Adipose tissue (tissue), 3 donors: ENCODE data around the gene TIMM17B. TPM values are rescaled to one million over a fixed set of nuclear protein-coding genes. Genes with fewer than 3 reads are reported as not detected.

Experiments used
- H3K27ac ChIP-seq: one replicate; pipeline ENCODE4 v1.5.1; 2013; ENCODE audit warnings: low read depth, low read length
- WGBS, 3 donors: extraction: QIAGEN DNeasy Blood & Tissue Kit; methylation state at CpG; one replicate each; pipeline ENCODE4 v1.1.7; 2013; 5-methylcytosine and 5-hydroxymethylcytosine counted together
- polyA plus RNA-seq, 3 donors: library from polyadenylated mRNA; stranded (reverse); fragments of 200-250 nt; gene quantifications; one replicate each; pipeline ENCODE4 v1.2.3, GENCODE V29; 2013
- donor health status: healthy with polysubstance abuse.
- donor health status: Bipolar disorder and iron deficiency.
- donor health status: healthy.

TIMM17B gene
- 10 to 100 TPM; 33.0 to 46.0 (median 35.0) TPM for polyA plus RNA-seq

GRCh38 chrX:48897625-48898306 is at the start of gene TIMM17B, which contains the start of gene PQBP1:
Gene TIMM17B (minus strand): TSS chrX:48897768. CDS start chrX:48897749, 19 bp downstream.
Gene PQBP1 (plus strand): TSS chrX:48897930. CDS start chrX:48898510, 580 bp downstream.
- WGBS, 3 donors, result 0 to 39% (median 1%) methylated on average over 45 to 49 of the region's 49 CpGs
- H3K27ac ChIP-seq, result peak within 1 kb of the TSS; percentile 81

GRCh38 chrX:48945517-48946348 is 48.2 kb upstream of the TIMM17B start:
- 45 to 59% (median 52%) methylated on average over 6 to 8 of the region's 8 CpGs for WGBS, 3 donors
- no peak overlapping the region for H3K27ac ChIP-seq

GRCh38 chrX:48942895-48943294 is 45.3 kb upstream of the TIMM17B start:
- WGBS, 3 donors, result 70 to 88% (median 80%) methylated on average over 2 of the region's 2 CpGs
- H3K27ac ChIP-seq, result no peak overlapping the region

GRCh38 chrX:48940404-48940955 is 42.9 kb upstream of the TIMM17B start:
- 66 to 86% (median 68%) methylated on average over 2 of the region's 2 CpGs for WGBS, 3 donors
- H3K27ac ChIP-seq, result no peak overlapping the region

- H3K27ac ChIP-seq, result no peak overlapping the region
- WGBS, 3 donors, result 56 to 73% (median 60%) methylated on average over 3 of the region's 3 CpGs
Measured at GRCh38 chrX:48939524-48940228, 42.1 kb upstream of the TIMM17B start.

- H3K27ac ChIP-seq, result no peak overlapping the region
- WGBS, 3 donors, result 44 to 55% methylated on average over 1 of the region's 1 CpG; no CpG with 5 or more reads in 1 of the 3 donors
Measured at GRCh38 chrX:48938721-48939425, 41.3 kb upstream of the TIMM17B start.

GRCh38 chrX:48937054-48937907 is 39.7 kb upstream of the TIMM17B start:
- 34 to 55% (median 39%) methylated on average over 9 of the region's 9 CpGs for WGBS, 3 donors
- no peak overlapping the region for H3K27ac ChIP-seq

- 85 to 92% (median 87%) methylated on average over 8 of the region's 8 CpGs for WGBS, 3 donors
- no peak overlapping the region for H3K27ac ChIP-seq
Measured at GRCh38 chrX:48936429-48937053, 39.0 kb upstream of the TIMM17B start.

GRCh38 chrX:48935301-48935670 is 37.7 kb upstream of the TIMM17B start:
- 93 to 100% (median 93%) methylated on average over 1 of the region's 1 CpG for WGBS, 3 donors
- H3K27ac ChIP-seq, result no peak overlapping the region

- no peak overlapping the region for H3K27ac ChIP-seq
- WGBS, 3 donors, result 71 to 82% (median 82%) methylated on average over 7 of the region's 7 CpGs
Measured at GRCh38 chrX:48934581-48935300, 37.2 kb upstream of the TIMM17B start.

GRCh38 chrX:48933757-48934156 is 36.2 kb upstream of the TIMM17B start:
- H3K27ac ChIP-seq, result no peak overlapping the region
- WGBS, 3 donors, result 75 to 92% (median 84%) methylated on average over 2 of the region's 2 CpGs

GRCh38 chrX:48927736-48928382 is 30.3 kb upstream of the TIMM17B start:
- WGBS, 3 donors, result 64 to 86% (median 76%) methylated on average over 2 of the region's 2 CpGs
- no peak overlapping the region for H3K27ac ChIP-seq

GRCh38 chrX:48927123-48927522 is 29.6 kb upstream of the TIMM17B start:
- 59 to 91% (median 78%) methylated on average over 5 of the region's 5 CpGs for WGBS, 3 donors
- no peak overlapping the region for H3K27ac ChIP-seq

- no peak overlapping the region for H3K27ac ChIP-seq
- WGBS, 3 donors, result 79 to 94% (median 84%) methylated on average over 3 to 5 of the region's 5 CpGs
Measured at GRCh38 chrX:48924270-48924669, 26.7 kb upstream of the TIMM17B start.

GRCh38 chrX:48923771-48924170 is 26.2 kb upstream of the TIMM17B start:
- WGBS, 3 donors, result 82 to 96% (median 91%) methylated on average over 10 to 13 of the region's 13 CpGs
- H3K27ac ChIP-seq, result no peak overlapping the region

- no peak overlapping the region for H3K27ac ChIP-seq
- WGBS, 3 donors, result 66 to 84% (median 84%) methylated on average over 4 of the region's 4 CpGs
Measured at GRCh38 chrX:48920718-48921104, 23.1 kb upstream of the TIMM17B start.
